GM12891 (cell line): ENCODE results near the gene C21orf91.

Experiments used
- DNase-seq: peaks from one replicate; pipeline ENCODE4 v3.0.0; 2011; ENCODE audit warnings: low spot score; ENCODE audit not compliant: insufficient read length
- FAIRE-seq: peaks from 2 replicates; lab custom pipeline; 2011; peaks lifted over from hg19 to GRCh38; lab: Jason Lieb, UNC
- PAX5 ChIP-seq: IDR thresholded peaks from 2 replicates; pipeline ENCODE4 v1.6.1; 2011; ENCODE audit warnings: low read length, moderate library complexity, mild to moderate bottlenecking; ENCODE audit not compliant: insufficient read depth, severe bottlenecking
- POLR2A ChIP-seq: IDR thresholded peaks from 2 replicates; pipeline ENCODE4 v1.6.1; 2011; ENCODE audit warnings: low read depth, low read length, control low read depth
- POLR2AphosphoS5 ChIP-seq: IDR thresholded peaks from 2 replicates; pipeline ENCODE4 v1.6.1; 2011; ENCODE audit warnings: low read depth, low read length, control low read depth
- POU2F2 ChIP-seq: IDR thresholded peaks from 2 replicates; pipeline ENCODE4 v1.6.1; 2011; ENCODE audit warnings: low read depth, mild to moderate bottlenecking, control low read depth, low read length, moderate library complexity
- SPI1 ChIP-seq: IDR thresholded peaks from 2 replicates; pipeline ENCODE4 v1.6.1; 2011; ENCODE audit warnings: low read depth, low read length, control low read depth
- TAF1 ChIP-seq: IDR thresholded peaks from 2 replicates; pipeline ENCODE4 v1.6.1; 2011; ENCODE audit warnings: low read depth, low read length, control low read depth

The C21orf91 gene

DNA sequence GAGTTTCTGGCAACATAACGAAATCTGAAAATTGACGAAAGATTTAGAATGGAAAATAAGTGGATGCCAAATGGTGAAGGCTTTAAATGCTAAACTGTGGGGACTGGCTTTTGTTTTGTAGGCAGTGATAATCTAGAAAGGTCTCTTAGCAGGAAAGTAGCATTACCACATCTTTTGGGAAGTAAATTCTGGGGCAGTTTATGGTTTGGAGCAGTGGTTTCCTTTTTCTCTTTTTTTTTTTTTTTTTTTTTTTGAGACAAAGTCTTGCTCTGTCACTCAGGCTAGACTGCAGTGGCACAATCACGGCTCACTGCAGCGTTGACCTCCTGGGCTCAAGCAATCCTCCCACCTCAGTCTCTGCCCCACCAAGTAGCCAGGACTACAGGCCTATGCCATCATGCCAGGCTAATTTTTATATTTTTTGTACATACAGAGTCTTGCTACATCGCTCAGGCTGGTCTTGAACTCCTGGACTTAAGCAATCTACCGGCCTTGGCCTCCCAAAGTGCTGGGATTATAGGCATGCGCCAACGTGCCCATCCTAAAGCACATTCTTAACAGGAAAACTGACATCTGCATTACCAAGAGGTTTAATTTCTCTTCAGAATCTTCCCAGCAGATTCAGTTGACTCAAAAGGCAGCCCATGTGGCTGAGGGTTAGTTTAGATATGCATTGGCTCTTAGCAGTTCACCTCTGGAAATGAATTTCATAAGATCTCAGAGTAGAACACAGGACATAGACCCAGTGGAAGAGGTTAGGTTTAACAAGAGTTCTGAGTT, 32.9 kb downstream of the C21orf91 start:
- DNase-seq (no peak), FAIRE-seq (no peak)
- TF ChIP-seq POLR2A = no peak
- TF ChIP-seq TAF1 = no peak
- TF ChIP-seq POLR2AphosphoS5 = no peak
- TF ChIP-seq SPI1 = no peak
- no peak for TF ChIP-seq POU2F2
- no peak for TF ChIP-seq PAX5

DNA sequence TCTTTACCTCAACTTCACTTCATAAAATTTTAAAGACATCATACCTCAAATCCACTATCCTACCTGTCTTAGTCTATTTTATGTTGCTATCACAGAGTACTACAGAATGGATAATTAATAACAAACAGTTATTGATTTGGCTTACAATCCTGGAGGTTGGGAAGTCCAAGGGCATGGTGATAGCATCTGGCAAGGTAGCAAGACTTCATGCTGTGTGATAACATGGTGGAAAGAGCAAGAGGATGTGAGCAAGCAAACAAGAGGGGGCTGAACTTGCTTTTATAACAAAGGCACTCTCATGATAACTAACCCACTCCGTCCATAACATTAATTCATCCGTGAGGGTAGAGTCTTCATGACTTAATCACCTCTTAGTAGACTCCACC, 33.8 kb downstream of the C21orf91 start:
- DNase-seq (no peak), FAIRE-seq (no peak)
- TF ChIP-seq PAX5 = no peak
- no peak for TF ChIP-seq TAF1

- peak; percentile 98 for FAIRE-seq
- no peak for TF ChIP-seq TAF1
- no peak for TF ChIP-seq PAX5
- peak; percentile 57 for TF ChIP-seq SPI1
- peak; percentile 94 for TF ChIP-seq POU2F2
- TF ChIP-seq POLR2A = peak; percentile 28; the same call in 1 of the 2 replicates
- no peak for TF ChIP-seq POLR2AphosphoS5
- no peak for DNase-seq
Observed at GRCh38 chr21:17784604-17785402, 34.4 kb downstream of the C21orf91 start.

GRCh38 chr21:17784180-17784598, 35.0 kb downstream of the C21orf91 start:
- no peak for FAIRE-seq

GRCh38 chr21:17783481-17784179, 35.5 kb downstream of the C21orf91 start:
- FAIRE-seq (no peak), DNase-seq (no peak)
- TF ChIP-seq POU2F2 (no peak), POLR2AphosphoS5 (no peak), SPI1 (no peak), PAX5 (no peak), POLR2A (no peak; the same call in 1 of the 2 replicates), TAF1 (no peak)

More at GRCh38 chr21:17784180-17784598, 35.0 kb downstream of the C21orf91 start:
- no peak for DNase-seq
- no peak for TF ChIP-seq POLR2AphosphoS5
- no peak for TF ChIP-seq POU2F2
- no peak for TF ChIP-seq PAX5
- TF ChIP-seq POLR2A = no peak; the same call in 1 of the 2 replicates
- peak; percentile 59; the same call in 1 of the 2 replicates for TF ChIP-seq SPI1
- no peak for TF ChIP-seq TAF1

- DNase-seq (no peak), FAIRE-seq (no peak)
- TF ChIP-seq SPI1 (no peak), POLR2A (no peak), POLR2AphosphoS5 (no peak), PAX5 (no peak), POU2F2 (no peak), TAF1 (no peak)
Observed at GRCh38 chr21:17783003-17783402, 36.2 kb downstream of the C21orf91 start.

DNA sequence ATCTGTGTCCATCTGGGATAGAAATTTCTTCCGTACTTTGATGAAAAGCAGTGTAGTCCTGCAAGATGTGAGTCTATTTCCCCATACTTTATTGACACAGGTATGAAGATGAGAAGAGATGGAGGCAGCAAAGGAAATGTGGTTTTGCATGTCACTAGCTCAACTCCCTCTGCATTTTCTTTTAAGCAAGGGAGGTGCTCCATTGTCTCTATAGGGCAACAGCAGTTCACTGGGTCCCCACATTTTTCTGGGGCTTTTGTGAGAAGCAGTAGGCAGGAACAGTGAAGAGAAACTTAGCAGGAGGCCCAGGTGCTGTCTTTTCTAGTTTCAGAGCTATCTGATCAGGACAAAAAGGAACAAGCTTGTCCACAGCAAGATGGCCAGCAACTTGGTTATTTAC, 37.1 kb downstream of the C21orf91 start:
- DNase-seq = no peak
- peak; percentile 72 for FAIRE-seq
- no peak for TF ChIP-seq POU2F2
- no peak for TF ChIP-seq POLR2A
- TF ChIP-seq SPI1 = no peak
- no peak for TF ChIP-seq PAX5
- no peak for TF ChIP-seq TAF1
- TF ChIP-seq POLR2AphosphoS5 = no peak

GRCh38 chr21:17781524-17781923, 37.6 kb downstream of the C21orf91 start:
- DNase-seq = no peak
- TF ChIP-seq SPI1 (no peak), PAX5 (no peak), TAF1 (no peak), POU2F2 (no peak), POLR2AphosphoS5 (no peak), POLR2A (no peak)
- peak; percentile 28 for FAIRE-seq
